ENCODE measurements around the gene R3HDM4. TPM values are rescaled to one million over a fixed set of nuclear protein-coding genes. Genes with fewer than 3 reads are reported as not detected.

The R3HDM4 gene
- total and polyA plus RNA-seq, 10 of the 15 experiments (the other 5 are each of a cell fraction or from before 2014, with no cell fraction given): 1.3 to 65.8 (median 27.7) TPM

Small RNA genes within 50 kb of the gene (small RNA-seq; reads per million reads assigned to genes)
- gene RNU6-9: 2.7 reads per million, percentile 73 among the genes with 10 or more reads in this experiment

Other genes with a start within 250 kb of the R3HDM4 start
Only the 7 nearest of the 23 such genes appear.
- gene ELANE, start 60.9 kb downstream of the R3HDM4 start, total RNA-seq (2014; rRNA removed): not detected in 2 replicates
- gene ELANE, start 60.9 kb downstream of the R3HDM4 start, total RNA-seq (2014; rRNA removed; fragmentation: Illumina TruSeq; extraction: Trizol): not detected in 2 replicates
- not detected in 2 replicates for gene ELANE, start 60.9 kb downstream of the R3HDM4 start, total RNA-seq (2021)
- gene ELANE, start 60.9 kb downstream of the R3HDM4 start, polyA plus RNA-seq (2011; rRNA removed): not detected in 2 replicates
- not detected in 2 replicates for gene ELANE, start 60.9 kb downstream of the R3HDM4 start, polyA plus RNA-seq (2014; fragmentation: Illumina TruSeq; extraction: Trizol)
- not detected for gene ELANE, start 60.9 kb downstream of the R3HDM4 start, polyA plus RNA-seq (2014; fragmentation: Nextera tagmentation; extraction: Ambion mirVana)
- not detected in 2 replicates for gene ELANE, start 60.9 kb downstream of the R3HDM4 start, polyA plus RNA-seq (2014; rRNA removed)
- not detected for gene ELANE, start 60.9 kb downstream of the R3HDM4 start, polyA plus RNA-seq (2016; fragmentation: Nextera tagmentation; extraction: Ambion mirVana)
- 0.73 and 0.93 TPM in 2 replicates for gene CFD, start 53.6 kb downstream of the R3HDM4 start, total RNA-seq (2014; rRNA removed)
- gene CFD, start 53.6 kb downstream of the R3HDM4 start, total RNA-seq (2014; rRNA removed; fragmentation: Illumina TruSeq; extraction: Trizol): not detected in 2 replicates
- 0.36 and 0.58 TPM in 2 replicates for gene CFD, start 53.6 kb downstream of the R3HDM4 start, total RNA-seq (2021)
- 0.05 TPM in 1 of 2 replicates, not detected in the other for gene CFD, start 53.6 kb downstream of the R3HDM4 start, polyA plus RNA-seq (2011; rRNA removed)
- gene CFD, start 53.6 kb downstream of the R3HDM4 start, polyA plus RNA-seq (2014; fragmentation: Illumina TruSeq; extraction: Trizol): not detected in 2 replicates
- gene CFD, start 53.6 kb downstream of the R3HDM4 start, polyA plus RNA-seq (2014; fragmentation: Nextera tagmentation; extraction: Ambion mirVana): under 1 TPM in 1 of 2 experiments, not detected in 1; 0.06 TPM
- gene CFD, start 53.6 kb downstream of the R3HDM4 start, polyA plus RNA-seq (2014; rRNA removed): 1.2 TPM in 1 of 2 replicates, not detected in the other
- 1 to 10 TPM in 1 of 2 experiments, under 1 TPM in 1; 0.40 to 1.1 TPM for gene CFD, start 53.6 kb downstream of the R3HDM4 start, polyA plus RNA-seq (2016; fragmentation: Nextera tagmentation; extraction: Ambion mirVana)
- gene MED16, start 20.0 kb downstream of the R3HDM4 start, total RNA-seq (2014; rRNA removed): 10.7 and 14.5 TPM in 2 replicates
- gene MED16, start 20.0 kb downstream of the R3HDM4 start, total RNA-seq (2014; rRNA removed; fragmentation: Illumina TruSeq; extraction: Trizol): 4.7 and 6.4 TPM in 2 replicates
- 48.2 and 49.4 TPM in 2 replicates for gene MED16, start 20.0 kb downstream of the R3HDM4 start, total RNA-seq (2021)
- 3.8 and 12.7 TPM in 2 replicates for gene MED16, start 20.0 kb downstream of the R3HDM4 start, polyA plus RNA-seq (2011; rRNA removed)
- 0.19 and 3.5 TPM in 2 replicates for gene MED16, start 20.0 kb downstream of the R3HDM4 start, polyA plus RNA-seq (2014; fragmentation: Illumina TruSeq; extraction: Trizol)
- gene MED16, start 20.0 kb downstream of the R3HDM4 start, polyA plus RNA-seq (2014; fragmentation: Nextera tagmentation; extraction: Ambion mirVana): 1 to 10 TPM in 1 of 2 experiments, under 1 TPM in 1; 0.56 to 3.5 TPM
- gene MED16, start 20.0 kb downstream of the R3HDM4 start, polyA plus RNA-seq (2014; rRNA removed): 24.4 and 28.9 TPM in 2 replicates
- 10 to 100 TPM; 49.6 to 51.1 TPM for gene MED16, start 20.0 kb downstream of the R3HDM4 start, polyA plus RNA-seq (2016; fragmentation: Nextera tagmentation; extraction: Ambion mirVana)
- not detected in 2 replicates for gene RNU6-9, start 19.7 kb downstream of the R3HDM4 start, total RNA-seq (2014; rRNA removed)
- gene RNU6-9, start 19.7 kb downstream of the R3HDM4 start, total RNA-seq (2014; rRNA removed; fragmentation: Illumina TruSeq; extraction: Trizol): not detected in 2 replicates
- gene RNU6-9, start 19.7 kb downstream of the R3HDM4 start, total RNA-seq (2021): not detected in 2 replicates
- gene RNU6-9, start 19.7 kb downstream of the R3HDM4 start, polyA plus RNA-seq (2011; rRNA removed): not detected in 2 replicates
- gene RNU6-9, start 19.7 kb downstream of the R3HDM4 start, polyA plus RNA-seq (2014; fragmentation: Illumina TruSeq; extraction: Trizol): not detected in 2 replicates
- gene RNU6-9, start 19.7 kb downstream of the R3HDM4 start, polyA plus RNA-seq (2014; fragmentation: Nextera tagmentation; extraction: Ambion mirVana): not detected
- not detected in 2 replicates for gene RNU6-9, start 19.7 kb downstream of the R3HDM4 start, polyA plus RNA-seq (2014; rRNA removed)
- gene RNU6-9, start 19.7 kb downstream of the R3HDM4 start, polyA plus RNA-seq (2016; fragmentation: Nextera tagmentation; extraction: Ambion mirVana): not detected
- 0.60 and 2.7 TPM in 2 replicates for gene KISS1R, start 4.1 kb upstream of the R3HDM4 start, total RNA-seq (2014; rRNA removed)
- not detected in 2 replicates for gene KISS1R, start 4.1 kb upstream of the R3HDM4 start, total RNA-seq (2014; rRNA removed; fragmentation: Illumina TruSeq; extraction: Trizol)
- 1.8 TPM in 2 replicates for gene KISS1R, start 4.1 kb upstream of the R3HDM4 start, total RNA-seq (2021)
- gene KISS1R, start 4.1 kb upstream of the R3HDM4 start, polyA plus RNA-seq (2011; rRNA removed): 1.6 and 2.8 TPM in 2 replicates
- not detected in 2 replicates for gene KISS1R, start 4.1 kb upstream of the R3HDM4 start, polyA plus RNA-seq (2014; fragmentation: Illumina TruSeq; extraction: Trizol)
- gene KISS1R, start 4.1 kb upstream of the R3HDM4 start, polyA plus RNA-seq (2014; fragmentation: Nextera tagmentation; extraction: Ambion mirVana): under 1 TPM in 1 of 2 experiments, not detected in 1; 0.13 TPM
- 0.83 and 2.1 TPM in 2 replicates for gene KISS1R, start 4.1 kb upstream of the R3HDM4 start, polyA plus RNA-seq (2014; rRNA removed)
- gene KISS1R, start 4.1 kb upstream of the R3HDM4 start, polyA plus RNA-seq (2016; fragmentation: Nextera tagmentation; extraction: Ambion mirVana): 1 to 10 TPM in 1 of 2 experiments, under 1 TPM in 1; 0.14 to 1.4 TPM
- gene ARID3A, start 12.8 kb upstream of the R3HDM4 start, total RNA-seq (2014; rRNA removed): 30.2 and 34.2 TPM in 2 replicates
- 18.3 and 23.6 TPM in 2 replicates for gene ARID3A, start 12.8 kb upstream of the R3HDM4 start, total RNA-seq (2014; rRNA removed; fragmentation: Illumina TruSeq; extraction: Trizol)
- gene ARID3A, start 12.8 kb upstream of the R3HDM4 start, total RNA-seq (2021): 68.3 and 70.0 TPM in 2 replicates
- gene ARID3A, start 12.8 kb upstream of the R3HDM4 start, polyA plus RNA-seq (2011; rRNA removed): 6.5 and 17.1 TPM in 2 replicates
- 5.7 and 16.3 TPM in 2 replicates for gene ARID3A, start 12.8 kb upstream of the R3HDM4 start, polyA plus RNA-seq (2014; fragmentation: Illumina TruSeq; extraction: Trizol)
- gene ARID3A, start 12.8 kb upstream of the R3HDM4 start, polyA plus RNA-seq (2014; fragmentation: Nextera tagmentation; extraction: Ambion mirVana): 1 to 10 TPM in 1 of 2 experiments, under 1 TPM in 1; 0.76 to 1.6 TPM
- 37.0 and 45.1 TPM in 2 replicates for gene ARID3A, start 12.8 kb upstream of the R3HDM4 start, polyA plus RNA-seq (2014; rRNA removed)
- gene ARID3A, start 12.8 kb upstream of the R3HDM4 start, polyA plus RNA-seq (2016; fragmentation: Nextera tagmentation; extraction: Ambion mirVana): 1 to 10 TPM; 8.9 to 9.6 TPM
- gene WDR18, start 71.1 kb upstream of the R3HDM4 start, total RNA-seq (2014; rRNA removed): 85.0 and 97.5 TPM in 2 replicates
- gene WDR18, start 71.1 kb upstream of the R3HDM4 start, total RNA-seq (2014; rRNA removed; fragmentation: Illumina TruSeq; extraction: Trizol): 13.6 and 16.5 TPM in 2 replicates
- 92.1 and 97.3 TPM in 2 replicates for gene WDR18, start 71.1 kb upstream of the R3HDM4 start, total RNA-seq (2021)
- 7.5 and 27.3 TPM in 2 replicates for gene WDR18, start 71.1 kb upstream of the R3HDM4 start, polyA plus RNA-seq (2011; rRNA removed)
- gene WDR18, start 71.1 kb upstream of the R3HDM4 start, polyA plus RNA-seq (2014; fragmentation: Illumina TruSeq; extraction: Trizol): 4.5 and 8.8 TPM in 2 replicates
- gene WDR18, start 71.1 kb upstream of the R3HDM4 start, polyA plus RNA-seq (2014; fragmentation: Nextera tagmentation; extraction: Ambion mirVana): 1 to 10 TPM; 3.0 to 3.3 TPM
- gene WDR18, start 71.1 kb upstream of the R3HDM4 start, polyA plus RNA-seq (2014; rRNA removed): 106 and 131 TPM in 2 replicates
- 100 to 1,000 TPM; 192 to 206 TPM for gene WDR18, start 71.1 kb upstream of the R3HDM4 start, polyA plus RNA-seq (2016; fragmentation: Nextera tagmentation; extraction: Ambion mirVana)

Data from GM12878 (cell line).